Pons (tissue), 1 donor: Measurements from ENCODE around the gene IFFO2.
"Not testable (repeated sequence)": the region's sequence is repeated elsewhere in the genome, so short reads cannot be mapped to it uniquely, and the experiment has no call there.

ENCODE experiments used
- DNase-seq: peaks from one replicate; pipeline ENCODE4 v3.0.0-alpha.2; 2016; ENCODE audit warnings: low spot score

IFFO2 gene

DNA sequence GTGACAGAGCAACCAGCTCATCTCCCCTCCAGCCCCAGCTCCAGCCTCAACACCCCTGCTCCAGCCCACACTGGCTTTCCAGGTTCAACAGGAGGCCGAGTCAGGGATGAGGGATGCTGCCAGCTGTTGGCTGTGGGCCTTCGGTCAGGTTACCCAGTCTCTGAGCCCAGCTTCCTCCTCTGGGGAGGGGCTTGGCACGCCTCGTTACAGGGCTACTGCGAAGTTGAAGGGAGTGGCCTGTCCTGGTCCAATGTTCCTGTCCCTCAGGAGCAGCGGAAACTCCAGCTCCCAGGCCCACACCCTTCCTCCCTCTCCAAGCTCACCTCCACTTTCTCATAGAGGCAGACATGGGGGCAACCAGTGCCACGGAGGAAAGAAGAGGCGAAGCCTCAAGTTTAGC is 81.9 kb downstream of the IFFO2 start:
- no peak for DNase-seq

DNA sequence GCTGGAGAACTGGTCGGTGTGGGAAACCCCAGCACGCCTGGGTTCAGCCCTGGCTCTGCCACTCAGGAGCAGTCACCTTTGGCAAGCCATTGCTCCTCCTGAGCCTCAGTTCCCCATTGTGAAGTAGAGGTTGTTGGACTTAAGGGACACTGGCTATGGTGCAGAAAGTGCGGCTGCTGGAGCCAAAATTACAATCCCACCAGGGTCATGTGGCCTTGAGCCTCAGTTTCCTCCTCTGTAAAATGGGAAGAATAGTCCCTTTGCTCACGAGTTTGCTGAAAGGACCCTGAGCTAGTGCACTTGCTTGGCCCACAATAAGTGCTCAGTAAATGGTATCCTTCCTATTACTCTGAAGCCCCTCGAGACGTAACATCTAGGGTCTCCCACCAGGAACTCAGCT is 82.4 kb downstream of the IFFO2 start:
- no peak for DNase-seq

DNA sequence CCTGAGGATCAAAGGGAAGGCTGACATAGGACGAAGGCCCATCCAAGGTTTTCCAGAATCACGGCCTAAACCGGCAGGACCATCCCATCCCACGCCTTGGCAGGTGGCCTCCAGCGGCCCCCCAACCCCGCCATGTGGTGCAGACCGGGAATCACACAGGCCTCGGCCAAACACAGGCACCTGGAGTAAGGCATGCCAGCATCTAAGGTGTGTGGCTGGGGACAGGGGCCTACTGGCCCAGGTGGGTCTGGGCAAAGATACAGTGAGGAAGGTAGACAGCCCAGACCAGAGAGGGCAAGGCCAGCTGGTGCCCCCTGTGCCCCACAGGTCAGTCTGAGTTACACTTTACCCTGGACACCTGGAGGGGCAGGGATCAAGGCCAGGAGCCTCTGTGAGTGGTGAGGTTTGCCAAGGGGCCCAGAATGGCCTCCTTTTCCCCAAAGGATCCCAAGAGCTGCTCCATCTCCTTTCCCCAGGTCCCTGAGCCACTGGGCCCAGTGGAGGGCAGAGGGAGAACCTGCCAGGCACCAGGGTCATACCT is 84.3 kb downstream of the IFFO2 start:
- DNase-seq = no peak

DNA sequence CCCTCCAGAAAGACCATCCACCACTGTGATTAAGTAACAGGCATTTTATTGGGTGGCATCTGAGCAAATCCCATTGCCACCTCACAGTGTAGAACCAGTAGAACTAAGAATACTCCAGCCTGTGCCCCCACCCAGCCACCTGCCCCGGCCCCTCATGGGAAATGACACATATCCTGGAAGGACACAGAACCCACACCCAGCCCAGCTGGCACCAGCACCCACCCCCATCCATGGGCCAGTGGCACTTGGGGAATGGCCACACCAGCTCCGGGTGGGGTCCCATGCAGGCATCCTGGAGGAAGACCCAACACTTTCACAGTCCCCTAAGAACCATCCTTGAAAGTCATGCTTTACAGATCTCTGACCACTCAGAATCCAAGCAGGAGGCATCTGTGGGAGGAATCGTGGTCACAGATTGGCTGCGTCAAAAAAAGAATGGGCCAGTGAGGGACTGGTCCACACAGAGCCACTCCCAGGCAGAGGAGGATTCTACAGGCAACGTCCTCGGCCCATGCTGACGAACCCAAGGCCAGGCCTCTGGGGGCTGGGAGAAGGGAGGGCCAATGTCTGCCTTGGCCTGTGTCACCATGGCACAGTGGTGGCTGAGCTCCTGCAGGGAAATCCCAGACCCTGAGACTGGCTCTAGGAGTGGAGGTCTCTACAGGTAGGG is 84.9 kb downstream of the IFFO2 start:
- DNase-seq = no peak

DNA sequence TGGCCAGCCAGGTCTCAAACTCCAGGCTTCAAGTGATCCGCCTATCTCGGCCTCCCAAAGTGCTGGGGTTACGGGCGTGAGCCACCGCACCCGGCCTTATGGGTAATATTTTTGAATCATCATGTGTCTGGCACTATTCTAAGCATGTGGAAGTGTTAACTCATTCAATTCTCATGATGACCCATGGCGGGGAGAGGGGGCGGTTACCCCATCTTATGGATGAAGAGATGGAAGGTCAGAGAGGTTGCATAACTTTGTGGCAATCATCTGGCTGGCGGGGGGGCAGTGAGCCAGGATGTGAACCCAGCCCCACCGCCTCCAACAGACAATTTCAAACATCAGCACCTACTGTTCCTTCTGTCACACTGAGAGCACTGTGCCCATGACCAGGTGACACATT is 85.5 kb downstream of the IFFO2 start:
- DNase-seq = no peak

DNA sequence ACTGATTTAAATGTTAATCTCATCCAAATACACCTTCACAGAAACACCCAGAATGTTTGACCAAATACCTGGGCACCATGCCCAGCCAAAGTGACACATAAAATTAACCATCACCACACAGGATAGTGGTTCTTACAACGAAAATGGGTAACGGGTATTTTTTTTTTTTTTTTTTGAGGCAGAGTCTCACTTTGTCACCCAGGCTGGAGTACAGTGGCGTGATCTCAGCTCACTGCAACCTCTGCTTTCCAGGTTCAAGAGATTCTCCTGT is 85.9 kb downstream of the IFFO2 start:
- not testable (repeated sequence) for DNase-seq

DNA sequence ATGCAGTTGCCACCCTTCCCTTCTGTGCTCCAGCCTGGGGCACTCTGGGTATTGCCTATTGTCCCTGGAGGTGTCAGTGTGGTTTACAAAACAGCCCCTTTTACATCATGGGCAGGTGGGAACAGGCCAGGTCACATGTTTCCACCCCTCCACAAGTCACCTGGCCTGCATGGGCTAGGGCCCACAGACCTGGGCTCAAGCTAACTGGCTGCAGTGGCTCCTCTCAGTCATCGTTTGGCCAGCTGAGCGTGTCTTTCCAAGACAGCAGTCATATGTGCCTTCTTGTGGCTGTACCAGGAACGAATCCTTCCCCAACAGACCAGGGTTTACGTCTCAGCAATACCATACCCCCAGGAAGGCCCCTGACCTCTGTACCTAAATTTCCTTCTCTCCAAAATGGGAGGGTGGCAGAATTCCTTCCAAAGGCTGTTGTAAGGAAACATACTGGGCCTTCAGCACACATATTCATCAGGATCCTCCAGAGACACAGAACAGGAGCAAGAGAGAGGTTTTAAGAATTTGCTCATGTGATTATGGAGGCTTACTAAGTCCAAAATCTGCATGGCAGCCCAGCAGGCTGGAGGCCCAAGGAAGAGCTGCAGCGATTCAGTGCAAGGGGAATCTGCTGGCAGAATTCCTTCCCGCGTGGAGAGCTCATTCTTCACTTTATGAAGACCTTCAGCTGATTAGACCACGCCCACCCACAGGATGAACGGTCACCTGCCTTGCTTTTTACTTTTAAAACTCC is 86.5 kb downstream of the IFFO2 start:
- no peak for DNase-seq

DNA sequence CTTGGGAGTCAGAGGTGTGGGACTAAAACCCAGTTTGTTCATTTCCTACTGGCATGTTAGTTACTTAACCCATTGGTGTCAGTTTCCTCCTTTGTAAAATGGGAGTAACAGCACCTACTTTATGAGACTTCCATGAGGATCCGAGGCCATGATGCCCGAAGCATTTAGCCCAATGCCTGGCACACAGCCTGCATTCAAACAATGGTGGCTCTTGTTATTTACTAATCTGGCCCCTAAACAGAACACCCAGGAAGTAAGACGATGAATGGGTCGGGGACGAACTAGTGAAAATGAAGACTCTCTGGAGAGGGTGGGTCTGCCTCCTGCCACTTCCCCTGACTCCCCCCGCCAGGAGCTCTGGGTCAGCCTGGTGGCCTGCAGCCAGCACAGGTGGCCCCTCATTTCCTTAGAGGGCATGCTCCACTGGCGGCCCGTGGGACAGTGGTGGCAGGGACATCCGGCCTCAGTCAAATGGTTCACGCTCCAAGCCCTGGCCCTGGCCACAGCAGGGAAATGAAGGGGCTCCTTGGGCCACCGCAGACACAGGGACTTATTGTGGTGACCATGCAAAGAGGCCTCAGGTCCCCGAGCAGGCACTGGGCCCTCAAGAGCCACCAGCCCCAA is 87.6 kb downstream of the IFFO2 start:
- peak; percentile 71 for DNase-seq

DNA sequence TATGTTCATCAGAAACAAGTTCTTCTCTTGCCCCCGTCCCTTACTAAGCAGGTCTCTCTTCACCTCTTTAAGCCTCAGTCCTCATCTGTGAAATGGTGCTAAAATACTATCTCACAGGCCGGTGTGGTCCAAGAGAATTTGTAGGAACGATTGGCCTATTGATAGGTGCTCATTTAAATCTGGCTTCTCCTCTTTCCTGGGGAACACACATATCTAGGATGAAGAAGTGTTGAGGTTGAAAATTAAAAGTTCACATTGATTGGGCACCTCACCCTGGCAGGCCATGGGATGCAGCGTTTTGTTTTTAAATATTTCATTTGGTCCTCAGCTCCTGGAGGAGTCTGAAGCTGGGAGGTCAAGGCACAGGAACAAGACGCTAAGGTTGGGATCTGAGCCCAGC is 88.1 kb downstream of the IFFO2 start:
- no peak for DNase-seq

DNA sequence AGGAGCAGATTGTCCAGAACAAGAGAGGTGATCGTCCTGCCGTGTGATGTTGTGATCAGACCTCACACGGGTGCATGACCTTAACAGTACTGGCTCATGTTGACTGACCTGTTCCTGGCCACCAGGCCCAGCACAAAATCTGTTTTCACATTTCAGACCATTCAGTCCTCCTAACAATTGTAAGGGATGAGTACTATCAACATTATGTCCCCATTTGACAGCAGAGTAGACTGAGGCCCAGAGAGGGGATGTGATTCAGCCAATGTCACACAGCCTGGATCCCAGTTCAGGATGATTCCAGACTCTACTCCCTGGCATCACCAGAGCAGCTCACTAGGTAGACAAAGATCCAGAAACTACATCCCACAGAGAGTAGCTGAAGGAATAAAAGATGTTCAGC is 89.6 kb downstream of the IFFO2 start:
- no peak for DNase-seq

DNA sequence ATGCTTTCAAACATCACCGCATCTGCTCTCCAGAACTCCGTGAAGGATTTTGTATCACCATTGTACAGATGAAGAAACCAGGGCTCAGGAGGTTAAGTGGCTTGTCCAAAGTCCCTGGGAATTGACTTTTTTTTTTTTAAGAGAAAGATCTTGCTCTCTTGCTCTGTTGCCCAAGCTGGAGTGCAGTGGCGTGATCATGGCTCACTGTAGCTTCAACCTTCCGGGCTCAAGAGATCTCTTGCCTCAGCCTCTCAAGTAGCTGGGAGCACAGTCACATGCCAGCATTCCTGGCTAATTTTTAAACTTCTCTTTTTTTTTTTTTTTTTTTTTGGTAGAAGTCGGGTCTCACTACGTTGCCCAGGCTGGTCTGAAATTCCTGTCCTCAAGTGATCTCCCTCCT is 90.2 kb downstream of the IFFO2 start:
- DNase-seq = no peak

DNA sequence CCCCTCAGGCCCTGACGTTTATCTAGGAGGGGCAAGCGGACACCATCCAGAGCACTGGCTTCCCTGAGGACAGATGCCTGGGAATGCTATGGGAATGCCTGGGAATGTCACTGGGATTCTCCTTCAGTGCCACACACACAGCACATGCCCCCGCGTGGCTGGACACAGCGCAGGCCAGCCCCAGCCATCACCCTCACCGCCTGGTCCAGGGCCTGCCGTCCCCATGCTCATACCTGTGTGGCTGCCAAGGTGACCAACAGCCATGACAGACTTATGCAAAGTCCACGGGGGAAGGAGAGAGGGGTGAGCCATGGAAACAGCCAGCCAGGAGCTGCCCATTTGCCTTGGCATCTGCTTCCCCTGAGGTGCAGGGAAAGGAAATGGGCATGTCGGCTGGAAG is 91.3 kb downstream of the IFFO2 start:
- DNase-seq = no peak

DNA sequence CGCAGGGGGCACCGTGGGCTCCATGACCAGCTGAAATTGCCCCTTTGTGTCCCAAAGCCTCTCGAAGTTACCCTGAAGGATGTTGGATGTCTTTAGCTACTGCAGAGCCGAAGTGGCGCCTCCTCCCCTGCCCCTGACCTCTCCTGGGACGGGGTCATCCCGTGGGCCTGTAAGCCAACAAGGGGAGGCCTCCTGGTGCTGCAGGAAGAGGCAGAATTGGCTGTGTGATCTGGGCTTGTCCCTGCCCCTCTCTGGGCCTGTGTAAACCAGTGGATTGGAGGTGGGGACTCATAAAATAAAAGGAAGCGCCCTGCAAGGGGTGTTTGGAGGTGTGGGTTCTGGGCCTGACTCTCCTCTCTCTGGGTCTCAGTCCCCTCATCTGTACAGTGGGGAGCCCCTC is 94.9 kb downstream of the IFFO2 start:
- DNase-seq = no peak

DNA sequence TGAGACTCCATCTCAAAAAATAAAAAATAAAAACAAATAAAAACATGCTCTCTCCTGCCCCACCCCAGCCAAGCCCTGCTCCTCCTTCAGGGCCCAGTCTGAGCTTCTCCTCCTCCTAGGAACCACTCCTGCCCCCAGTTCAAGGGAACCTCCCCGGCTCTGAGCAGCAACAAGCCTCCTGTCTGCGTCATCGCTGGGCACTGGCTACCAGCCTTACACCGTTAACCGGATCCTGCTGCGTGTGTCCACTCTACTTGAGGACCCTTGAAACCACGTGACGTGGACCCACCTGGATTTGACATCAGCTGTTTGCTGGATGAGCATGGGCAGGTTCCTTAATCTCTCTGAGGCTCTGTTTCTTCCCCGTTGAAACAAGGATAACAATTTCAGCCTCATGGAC is 95.4 kb downstream of the IFFO2 start:
- DNase-seq = no peak

DNA sequence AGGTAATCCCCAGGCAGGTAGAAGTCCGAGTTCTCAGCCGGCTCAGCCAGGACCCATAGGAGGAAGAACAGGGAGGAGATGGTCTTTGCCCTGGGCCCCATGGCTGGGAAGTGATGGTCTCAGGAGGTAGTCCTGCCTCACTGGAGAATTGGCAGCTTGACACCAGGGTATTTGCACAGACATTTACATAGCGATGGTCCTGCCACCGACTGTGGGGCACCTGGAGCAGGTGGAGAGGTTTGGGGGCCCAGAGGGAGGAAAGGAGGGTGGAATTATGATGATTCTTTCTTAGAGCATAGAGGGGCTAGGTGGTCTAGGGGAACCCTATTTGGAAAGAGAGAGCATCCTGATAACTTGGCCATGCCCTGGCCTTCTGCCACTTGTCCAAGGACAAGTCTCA is 96.9 kb downstream of the IFFO2 start, which contains the start of gene TAS1R2:
Gene TAS1R2, minus strand, starts transcription at position 101 of the 400 bp plus-strand sequence. Its CDS starts 0 bp downstream, at position 101.
- DNase-seq = no peak

DNA sequence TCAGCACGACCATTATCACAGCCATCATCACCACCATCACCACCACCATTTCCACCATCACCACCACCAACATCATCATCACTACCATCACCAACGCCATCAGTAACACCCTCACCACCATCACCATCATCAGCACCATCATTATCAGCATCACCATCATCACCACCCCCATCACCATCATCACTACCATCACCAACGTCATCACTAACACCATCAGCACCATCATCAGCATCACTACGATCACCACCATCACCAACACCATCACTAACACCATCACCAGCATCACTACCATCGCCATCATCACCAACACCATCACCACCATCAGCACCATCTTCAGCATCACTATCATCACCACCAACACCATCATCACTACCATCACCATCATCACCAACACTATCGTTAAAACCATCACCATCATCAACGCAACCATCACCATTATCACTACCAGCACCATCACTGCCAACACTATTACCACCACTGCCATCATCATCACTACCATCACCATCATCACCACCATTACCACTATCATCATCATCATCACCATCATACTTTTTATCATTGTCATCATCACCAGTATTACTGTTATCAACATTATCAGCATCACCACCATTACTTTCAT is 98.3 kb downstream of the IFFO2 start:
- DNase-seq = no peak

DNA sequence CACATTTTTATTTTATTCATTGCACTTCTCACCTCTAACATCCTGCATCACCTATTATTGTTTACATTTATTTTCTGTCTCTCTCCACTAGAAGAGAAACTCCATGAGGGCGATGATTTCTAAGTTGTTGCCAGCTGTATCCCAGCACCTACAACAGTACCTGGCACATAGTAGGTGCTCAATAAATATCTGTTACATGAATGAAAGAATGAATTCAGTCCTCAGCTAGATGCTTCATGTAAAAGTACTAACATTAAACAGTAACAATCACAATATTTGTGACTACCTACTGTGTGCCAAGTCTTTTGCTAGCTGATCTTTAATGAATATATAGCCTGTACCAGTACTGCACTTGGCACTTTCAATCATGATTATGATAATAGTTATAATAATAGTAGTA is 100.0 kb downstream of the IFFO2 start:
- DNase-seq = no peak

DNA sequence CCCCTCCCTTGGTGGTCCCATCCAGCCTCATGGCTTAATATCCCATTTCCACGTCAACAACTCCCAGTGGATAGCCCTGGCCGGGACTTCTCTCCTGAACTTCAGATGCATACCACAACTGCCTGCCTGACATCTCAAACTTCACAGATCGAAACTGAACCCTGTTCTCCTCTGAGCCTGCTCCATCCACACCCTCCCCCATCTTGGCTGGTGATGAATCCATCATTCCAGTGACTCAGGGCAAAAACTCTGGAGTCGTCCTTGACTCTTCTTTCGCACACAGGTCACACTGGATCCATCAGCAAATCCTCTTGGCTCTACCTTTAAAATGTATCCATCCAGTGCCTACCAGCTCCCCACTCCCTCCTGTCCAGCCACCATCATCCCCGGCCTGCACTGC is 100.9 kb downstream of the IFFO2 start:
- DNase-seq = no peak

DNA sequence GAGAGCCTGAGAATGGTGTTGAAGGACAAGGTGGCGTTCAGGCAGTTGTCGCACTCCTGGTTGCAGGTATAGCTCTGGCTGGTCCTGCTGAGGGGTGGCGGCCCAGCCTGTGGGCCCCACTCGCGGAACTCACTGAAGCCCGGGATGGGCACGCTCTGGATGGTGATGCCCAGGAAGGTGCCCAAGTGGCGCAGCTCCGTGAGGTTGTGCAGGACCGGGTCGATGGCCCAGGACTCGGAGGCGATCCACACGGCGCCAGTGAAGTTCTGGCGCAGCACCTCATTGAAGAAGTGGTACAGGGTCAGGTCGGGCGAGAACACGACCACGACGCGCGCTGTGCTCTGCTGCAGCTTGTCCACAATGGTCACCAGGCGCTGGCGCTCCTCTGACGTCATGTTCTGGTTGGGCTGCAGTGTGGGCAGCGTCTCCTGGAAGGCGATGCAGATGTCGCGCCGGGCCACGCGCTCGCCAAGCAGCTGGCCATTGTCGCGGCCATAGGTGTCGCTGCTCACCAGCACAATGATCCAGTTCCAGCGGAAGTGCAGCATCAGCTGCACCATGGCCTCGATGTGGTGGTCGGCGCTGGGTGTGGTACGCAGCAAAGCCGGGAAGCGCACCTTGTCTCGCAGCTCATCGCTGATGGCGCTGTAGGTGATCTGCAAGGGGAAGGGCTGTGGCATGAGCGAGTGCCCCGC is 102.0 kb downstream of the IFFO2 start:
- no peak for DNase-seq
